ENCODE results near the gene MAPT. TPM values are rescaled to one million over a fixed set of nuclear protein-coding genes. Genes with fewer than 3 reads are reported as not detected.

The MAPT gene
- total and polyA plus RNA-seq, 2 of the 13 experiments (the other 11 are each of a cell fraction or from before 2014, with no cell fraction given): 2.1 to 2.8 TPM

GRCh38 chr17:45948881-45949624 is 54.7 kb downstream of the MAPT start (continued):
- TF ChIP-seq, protein P1, sequence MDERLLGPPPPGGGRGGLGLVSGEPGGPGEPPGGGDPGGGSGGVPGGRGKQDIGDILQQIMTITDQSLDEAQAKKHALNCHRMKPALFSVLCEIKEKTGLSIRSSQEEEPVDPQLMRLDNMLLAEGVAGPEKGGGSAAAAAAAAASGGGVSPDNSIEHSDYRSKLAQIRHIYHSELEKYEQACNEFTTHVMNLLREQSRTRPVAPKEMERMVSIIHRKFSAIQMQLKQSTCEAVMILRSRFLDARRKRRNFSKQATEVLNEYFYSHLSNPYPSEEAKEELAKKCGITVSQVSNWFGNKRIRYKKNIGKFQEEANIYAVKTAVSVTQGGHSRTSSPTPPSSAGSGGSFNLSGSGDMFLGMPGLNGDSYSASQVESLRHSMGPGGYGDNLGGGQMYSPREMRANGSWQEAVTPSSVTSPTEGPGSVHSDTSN (CRISPR knock-in tag; IDR thresholded peaks at IDR 0.05): no peak
- TF ChIP-seq ZNF547 (CRISPR knock-in tag; IDR thresholded peaks at IDR 0.05): no peak
- TF ChIP-seq, protein P2, sequence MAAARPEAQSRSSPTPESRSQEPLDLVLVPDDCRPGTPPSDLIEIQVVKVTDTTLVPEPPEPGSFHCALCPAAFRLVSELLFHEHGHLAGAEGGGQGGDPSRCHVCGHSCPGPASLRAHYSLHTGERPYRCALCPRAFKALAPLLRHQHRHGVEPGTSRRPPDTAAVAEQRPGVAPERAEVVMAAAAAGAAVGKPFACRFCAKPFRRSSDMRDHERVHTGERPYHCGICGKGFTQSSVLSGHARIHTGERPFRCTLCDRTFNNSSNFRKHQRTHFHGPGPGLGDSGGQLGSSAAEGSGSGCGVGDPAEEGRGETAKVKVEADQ (CRISPR knock-in tag; IDR thresholded peaks at IDR 0.05; ENCODE audit: borderline replicate concordance): peak; percentile 84
- TF ChIP-seq FOXA3 (CRISPR knock-in tag; IDR thresholded peaks at IDR 0.05): 0 out of 2 replicates have a peak, but pooled peaks have one; percentile 20
- TF ChIP-seq BORCS8-MEF2B (CRISPR knock-in tag; IDR thresholded peaks at IDR 0.05): no peak
- peak; percentile 83; the same call in 1 of the 2 replicates for TF ChIP-seq NFKB2 (CRISPR knock-in tag; IDR thresholded peaks at IDR 0.05; ENCODE audit: borderline replicate concordance)
- peak; percentile 86 for TF ChIP-seq ZMYM3 (CRISPR knock-in tag; IDR thresholded peaks at IDR 0.05)
- peak; percentile 69; the same call in 1 of the 2 replicates for TF ChIP-seq PHF21A (CRISPR knock-in tag; IDR thresholded peaks at IDR 0.05)
- no peak for TF ChIP-seq TRAFD1 (CRISPR knock-in tag; IDR thresholded peaks at IDR 0.05; ENCODE audit: borderline replicate concordance)
- TF ChIP-seq FOXJ3 (CRISPR knock-in tag; IDR thresholded peaks at IDR 0.05; ENCODE audit: borderline replicate concordance): no peak
- no peak for TF ChIP-seq ZNF335 (CRISPR knock-in tag; IDR thresholded peaks at IDR 0.05)
- TF ChIP-seq ZFY (CRISPR knock-in tag; IDR thresholded peaks at IDR 0.05): peak; percentile 56
- TF ChIP-seq TFE3 (CRISPR knock-in tag; IDR thresholded peaks at IDR 0.05): 0 out of 2 replicates have a peak, but pooled peaks have one; percentile 30
- TF ChIP-seq ZNF782 (CRISPR knock-in tag; IDR thresholded peaks at IDR 0.05; ENCODE audit: borderline replicate concordance): peak; percentile 85; the same call in 1 of the 2 replicates
- no peak for TF ChIP-seq BCLAF1 (IDR thresholded peaks at IDR 0.05)
- TF ChIP-seq ZNF761 (CRISPR knock-in tag; conservative IDR thresholded peaks at IDR 0.05): no peak
- peak; percentile 42; the same call in 1 of the 2 replicates for TF ChIP-seq THAP11 (CRISPR knock-in tag; IDR thresholded peaks at IDR 0.05)
- no peak for TF ChIP-seq HHEX (CRISPR knock-in tag; IDR thresholded peaks at IDR 0.05)
- no peak for TF ChIP-seq U2AF2 (IDR thresholded peaks at IDR 0.05; ENCODE audit: low read depth, low read length)
- TF ChIP-seq TAF1 (CRISPR knock-in tag; IDR thresholded peaks at IDR 0.05): peak; percentile 19; the same call in 1 of the 2 replicates
- TF ChIP-seq ZNF260 (CRISPR knock-in tag; IDR thresholded peaks at IDR 0.05; ENCODE audit: borderline replicate concordance, low read depth): no peak
- no peak for TF ChIP-seq REXO4 (CRISPR knock-in tag; IDR thresholded peaks at IDR 0.05; ENCODE audit: borderline replicate concordance)
- TF ChIP-seq SALL1 (CRISPR knock-in tag; IDR thresholded peaks at IDR 0.05): peak; percentile 73

Measured in HepG2 (cell line).